GM19035 (cell line): ENCODE measurements around the gene LGALS3BP.

Experiments
- ATAC-seq: cut with Tn5 transposase; IDR thresholded peaks from one replicate; pipeline ENCODE4 v1.9.1; 2021; ENCODE audit not compliant: unreplicated experiment

The LGALS3BP gene

GRCh38 chr17:79014158-79014758 is 34.5 kb upstream of the LGALS3BP start:
- ATAC-seq: no peak

GRCh38 chr17:79012563-79013134 is 32.9 kb upstream of the LGALS3BP start:
- ATAC-seq: no peak

GRCh38 chr17:79011451-79012147 is 31.9 kb upstream of the LGALS3BP start:
- no peak for ATAC-seq

GRCh38 chr17:79010304-79010646 is 30.6 kb upstream of the LGALS3BP start:
- ATAC-seq: no peak

- ATAC-seq: peak; percentile 92
Measured at GRCh38 chr17:79009397-79010303, 29.9 kb upstream of the LGALS3BP start, which contains the start of gene CANT1. Gene CANT1, minus strand, starts transcription at chr17:79009764. Its CDS starts 12,142 bp downstream, at chr17:78997622.

GRCh38 chr17:79008666-79009387 is 29.1 kb upstream of the LGALS3BP start:
- ATAC-seq: no peak

- ATAC-seq: no peak
Measured at GRCh38 chr17:79007504-79008381, 28.0 kb upstream of the LGALS3BP start.

GRCh38 chr17:79006794-79007503 is 27.2 kb upstream of the LGALS3BP start:
- no peak for ATAC-seq

- ATAC-seq: no peak
Measured at GRCh38 chr17:79006046-79006445, 26.3 kb upstream of the LGALS3BP start.

- ATAC-seq: no peak
Measured at GRCh38 chr17:79005063-79005861, 25.5 kb upstream of the LGALS3BP start.

GRCh38 chr17:79003661-79004411 is 24.1 kb upstream of the LGALS3BP start:
- no peak for ATAC-seq

GRCh38 chr17:79002796-79003593 is 23.3 kb upstream of the LGALS3BP start:
- no peak for ATAC-seq

- ATAC-seq: no peak
Measured at GRCh38 chr17:79002291-79002690, 22.6 kb upstream of the LGALS3BP start.

GRCh38 chr17:79001190-79002020 is 21.7 kb upstream of the LGALS3BP start:
- ATAC-seq: no peak

GRCh38 chr17:79000396-79001189 is 20.9 kb upstream of the LGALS3BP start:
- no peak for ATAC-seq
